Stimulated activated CD4-positive, alpha-beta T cell treated with anti-CD3 and anti-CD28 coated beads, Interleukin-4, amount 100 ng/mL, for 4 hours (primary cell): ENCODE measurements around the gene NSL1.

Source experiments
- DNase-seq, 2 experiments: peaks; one replicate each; pipeline ENCODE4 v3.0.0-alpha.2; 2020

NSL1 gene

DNA sequence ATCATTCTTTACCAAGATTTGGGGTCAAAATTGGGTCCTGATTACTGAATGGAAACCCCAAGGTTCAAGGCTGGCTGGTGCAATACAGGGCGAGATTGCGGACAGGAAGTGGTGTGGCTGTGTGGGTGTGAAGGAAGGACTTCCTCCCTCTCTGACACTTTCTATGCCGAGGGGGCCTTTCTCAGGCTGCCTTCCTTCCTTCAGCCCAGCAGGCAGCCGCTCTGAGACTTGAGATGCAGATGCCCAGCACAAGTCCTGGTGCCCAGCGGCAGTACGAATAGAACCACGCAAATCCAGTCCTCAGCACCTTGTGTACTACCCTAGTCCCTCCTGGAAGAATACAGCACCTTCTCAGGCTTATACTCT lies 108.2 kb downstream of the NSL1 start:
- DNase-seq = no peak

DNA sequence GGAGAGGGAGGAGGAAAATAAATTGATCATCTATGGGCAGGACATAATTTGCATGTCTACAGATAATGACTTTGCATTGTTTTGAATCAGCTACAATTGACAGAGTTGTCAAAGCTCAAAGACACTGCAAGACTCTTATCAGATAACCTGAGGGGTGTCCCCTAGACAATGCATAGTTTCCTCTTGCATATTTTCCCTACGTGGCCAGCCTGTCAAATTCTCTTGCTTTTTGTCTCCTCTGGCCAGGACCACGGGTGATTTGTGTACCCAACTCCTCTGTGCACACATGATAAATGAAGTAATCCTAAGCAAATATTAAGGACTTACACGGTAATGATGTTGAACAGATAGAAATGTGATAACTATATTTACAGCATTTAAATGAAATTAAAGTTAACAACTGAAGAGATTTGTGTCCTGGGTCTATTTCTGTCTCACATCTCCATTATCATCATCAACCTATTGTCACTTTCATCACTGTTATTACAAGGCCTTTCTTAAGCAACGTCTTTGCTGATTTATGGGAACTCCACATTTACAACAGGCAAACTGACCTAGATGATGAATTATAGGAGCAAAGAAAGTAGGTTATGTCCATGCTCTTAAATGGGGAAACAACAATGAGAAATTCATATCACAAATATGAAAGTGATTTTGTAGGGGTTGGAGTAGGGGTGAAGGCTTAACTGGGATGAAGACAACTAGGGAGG lies 110.7 kb downstream of the NSL1 start:
- no peak for DNase-seq

DNA sequence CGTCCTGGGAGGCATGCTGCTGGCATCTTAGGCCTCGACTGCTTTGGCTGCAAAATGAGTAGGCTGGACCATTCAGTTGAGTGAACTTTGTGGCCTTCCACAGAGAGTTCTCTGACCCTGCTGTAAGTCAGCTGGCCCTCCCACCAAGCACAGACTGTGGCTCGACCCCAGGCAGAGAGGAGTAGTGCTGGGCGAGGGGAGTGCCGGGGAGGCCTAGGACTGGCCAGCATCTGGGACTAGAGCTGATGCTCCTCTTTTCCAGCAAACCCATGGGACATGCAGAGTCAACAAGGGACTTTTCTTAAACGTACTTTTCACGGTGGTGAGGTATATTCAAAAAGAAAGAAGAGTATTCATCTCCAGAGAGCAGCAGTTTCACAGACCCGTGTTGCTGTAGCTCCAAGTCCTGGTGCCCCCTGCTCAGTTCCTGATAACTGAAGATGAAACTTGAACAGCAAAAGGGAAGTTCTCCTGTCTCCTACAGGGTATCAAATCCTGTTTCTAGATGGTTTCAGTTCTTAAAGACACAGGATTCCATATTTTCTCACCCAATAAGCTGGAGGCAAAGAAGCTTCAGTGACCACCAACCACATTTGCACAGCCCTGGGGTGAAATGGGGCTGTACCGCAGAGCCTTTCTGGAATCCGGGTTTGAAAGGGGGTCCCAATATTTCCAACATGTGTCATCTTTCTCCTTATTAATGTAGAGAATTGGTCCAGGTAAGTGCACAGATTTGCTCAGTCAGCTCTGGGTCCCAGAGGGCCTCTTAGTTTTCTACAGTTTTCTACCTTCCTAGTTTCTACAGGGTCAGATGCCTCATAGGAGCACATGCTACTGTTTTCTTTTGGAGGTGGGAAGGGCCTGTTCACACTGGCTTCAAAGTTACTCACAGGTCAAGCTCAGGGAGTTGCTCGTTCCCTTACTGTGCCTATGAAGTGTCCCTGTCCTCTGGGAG lies 112.8 kb downstream of the NSL1 start:
- no peak for DNase-seq

DNA sequence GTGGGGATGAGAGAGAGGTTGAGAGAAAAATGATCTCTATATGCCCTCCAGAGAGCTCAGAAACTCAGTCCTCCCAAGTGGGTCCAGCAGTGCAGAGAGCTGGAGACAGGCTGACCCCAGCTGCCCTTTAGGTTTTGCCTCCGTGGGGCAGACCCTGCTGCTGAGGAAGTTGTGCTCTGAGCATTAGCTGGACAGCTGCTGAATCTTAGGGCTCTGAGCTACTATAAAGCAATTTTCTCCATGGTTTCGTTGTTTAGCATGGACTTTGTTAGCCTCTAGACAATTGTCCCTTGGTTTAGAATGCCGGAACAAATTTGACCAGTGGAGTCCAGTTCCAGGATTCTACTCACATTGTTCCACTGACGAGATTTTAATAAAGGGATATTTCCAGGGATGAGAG lies 114.0 kb downstream of the NSL1 start:
- no peak for DNase-seq

DNA sequence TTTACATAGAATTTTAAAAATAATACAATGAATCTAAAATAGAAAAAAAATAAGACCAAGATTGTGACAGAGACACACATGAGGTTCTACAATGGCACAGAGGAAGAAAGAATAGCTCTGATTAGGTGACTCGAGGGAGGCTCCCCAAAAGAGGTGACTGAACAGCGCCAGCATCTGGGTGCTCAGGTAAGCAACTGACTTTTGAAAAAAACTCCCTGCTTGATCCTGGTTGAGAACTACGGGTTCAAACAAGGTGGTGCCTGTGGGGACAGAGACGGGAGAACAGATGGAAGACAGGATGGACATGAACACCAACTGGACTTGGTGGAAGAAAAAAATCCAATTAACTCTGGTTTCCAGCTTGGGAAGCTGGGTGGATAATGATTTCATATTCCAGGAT lies 114.4 kb downstream of the NSL1 start:
- DNase-seq = no peak
